Measurements from ENCODE around the gene LHFPL6.

Gene LHFPL6

DNA sequence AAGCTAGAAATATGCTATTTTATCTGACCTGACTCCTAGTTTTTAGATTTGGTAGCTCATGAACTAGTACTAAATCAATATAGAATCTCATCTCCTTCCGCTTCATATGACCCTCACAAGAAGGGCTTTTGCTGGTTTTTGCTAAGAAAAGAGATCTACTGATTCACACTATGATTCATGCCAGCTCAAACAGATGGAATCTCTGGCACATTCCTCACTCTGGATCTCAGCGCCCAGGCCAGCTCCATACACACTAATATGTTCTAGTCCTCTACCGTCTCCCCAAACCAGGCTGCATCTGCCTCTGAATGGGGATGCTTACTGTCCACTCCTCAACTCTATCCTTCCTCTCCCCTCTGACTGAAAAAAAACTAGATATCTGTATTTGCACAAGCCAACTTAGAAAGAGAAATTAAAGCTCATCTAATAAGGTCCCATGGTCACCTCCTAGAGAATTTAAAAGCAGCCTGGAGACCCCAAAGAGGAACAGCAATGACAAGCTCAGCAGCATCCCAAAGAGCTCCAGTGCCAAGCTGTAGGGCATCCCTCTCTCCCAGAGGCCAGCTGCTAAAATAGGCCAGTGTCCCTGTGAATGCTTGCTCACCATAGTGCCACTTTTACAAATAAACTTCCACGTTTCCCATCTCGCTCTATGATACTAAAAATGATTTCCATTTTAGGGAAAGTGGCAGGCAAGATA lies 74.9 kb downstream of the LHFPL6 start:
- Histone ChIP-seq H3K36me3 (no peaks in the 10 kb centered on the region), H3K4me1 (ENCODE audit: control insufficient read depth in 1 of 2, insufficient read depth in 1 of 2, low read depth in 1 of 2, low read length in 1 of 2) (no peaks in the 10 kb centered on the region), H3K27ac (no peak overlapping the region), H3K9me3 (no peaks in the 10 kb centered on the region), H3K27me3 (no peaks in the 10 kb centered on the region), H3K4me3 (ENCODE audit: low read depth in 1 of 2, low read length in 1 of 2) (no peak overlapping the region)
- no peak for TF ChIP-seq CTCF (IDR thresholded peaks at IDR 0.05)

DNA sequence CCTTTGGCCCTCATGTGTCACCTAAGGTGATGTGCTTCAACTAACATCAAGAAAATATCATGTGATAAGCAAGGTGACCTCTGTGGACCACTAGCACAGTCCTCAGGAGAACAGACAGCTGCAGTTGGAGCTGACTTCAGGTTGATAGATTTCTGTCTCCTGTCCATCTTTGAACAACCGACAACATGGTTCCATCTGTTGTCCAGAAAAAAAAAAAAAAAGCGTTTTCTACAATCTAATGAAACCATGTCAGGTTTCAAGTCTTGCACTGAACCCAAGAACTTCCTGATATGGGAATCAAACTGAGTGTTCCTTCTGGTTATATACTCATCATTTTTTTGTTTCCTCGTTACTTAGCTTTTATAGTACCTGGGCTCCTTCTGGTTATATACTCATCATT lies 75.7 kb downstream of the LHFPL6 start:
- H3K27me3 ChIP-seq: no peaks in the 10 kb centered on the region
- no peaks in the 10 kb centered on the region for H3K36me3 ChIP-seq
- H3K9me3 ChIP-seq: no peaks in the 10 kb centered on the region
- TF ChIP-seq CTCF (IDR thresholded peaks at IDR 0.05): no peak
- no peaks in the 10 kb centered on the region for H3K4me1 ChIP-seq (ENCODE audit: control insufficient read depth in 1 of 2, insufficient read depth in 1 of 2, low read depth in 1 of 2, low read length in 1 of 2)
- no peak overlapping the region for H3K4me3 ChIP-seq (ENCODE audit: low read depth in 1 of 2, low read length in 1 of 2)
- no peak overlapping the region for H3K27ac ChIP-seq

DNA sequence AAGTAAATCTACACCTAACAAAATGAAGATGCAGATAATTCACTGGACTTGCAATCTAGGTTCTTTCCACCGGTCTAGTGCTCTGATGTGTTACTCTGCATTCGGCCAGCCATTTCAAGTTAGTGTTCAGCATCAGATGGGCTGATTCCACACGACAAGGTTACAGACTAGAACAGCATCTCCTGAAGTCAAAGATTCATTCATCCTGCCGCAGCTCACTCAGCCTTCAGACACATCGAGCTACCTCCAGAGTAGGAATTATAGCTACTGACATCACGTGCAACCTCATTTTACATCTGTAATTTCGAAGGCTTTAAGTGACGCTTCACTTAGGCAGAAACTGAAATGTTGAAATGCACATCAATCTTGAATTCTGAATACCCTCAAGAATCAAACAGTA lies 76.5 kb downstream of the LHFPL6 start:
- TF ChIP-seq CTCF (IDR thresholded peaks at IDR 0.05): no peak
- no peaks in the 10 kb centered on the region for H3K27me3 ChIP-seq
- H3K36me3 ChIP-seq: no peaks in the 10 kb centered on the region
- H3K9me3 ChIP-seq: no peaks in the 10 kb centered on the region
- no peak overlapping the region for H3K27ac ChIP-seq
- H3K4me1 ChIP-seq (ENCODE audit: control insufficient read depth in 1 of 2, insufficient read depth in 1 of 2, low read depth in 1 of 2, low read length in 1 of 2): no peaks in the 10 kb centered on the region
- H3K4me3 ChIP-seq (ENCODE audit: low read depth in 1 of 2, low read length in 1 of 2): no peak overlapping the region

DNA sequence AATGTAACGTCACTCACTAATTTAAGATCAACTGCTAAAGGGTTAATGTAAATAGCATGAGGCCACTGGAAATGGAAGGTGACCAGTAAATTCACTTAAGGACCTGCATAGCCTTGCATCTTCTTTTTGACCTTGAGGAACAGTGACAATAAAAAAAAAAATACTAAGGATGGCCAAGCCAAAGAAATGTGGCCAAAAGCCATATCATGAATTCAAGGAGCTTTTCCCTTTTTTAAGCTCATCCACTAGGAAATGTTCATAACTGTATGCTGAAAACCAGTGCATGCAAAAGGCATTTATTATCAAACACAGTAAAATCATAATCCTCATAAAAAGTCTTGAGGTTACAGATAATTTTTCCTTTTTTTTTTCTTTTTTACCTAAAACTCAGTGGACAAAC lies 77.5 kb downstream of the LHFPL6 start:
- H3K4me3 ChIP-seq (ENCODE audit: low read depth in 1 of 2, low read length in 1 of 2): no peak overlapping the region

GRCh38 chr13:39524795-39525194 lies 78.2 kb downstream of the LHFPL6 start:
- no peaks in the 10 kb centered on the region for H3K9me3 ChIP-seq
- H3K27ac ChIP-seq: no peak overlapping the region
- no peaks in the 10 kb centered on the region for H3K27me3 ChIP-seq
- no peaks in the 10 kb centered on the region for H3K36me3 ChIP-seq
- no peaks in the 10 kb centered on the region for H3K4me1 ChIP-seq (ENCODE audit: control insufficient read depth in 1 of 2, insufficient read depth in 1 of 2, low read depth in 1 of 2, low read length in 1 of 2)
- no peak for TF ChIP-seq CTCF (IDR thresholded peaks at IDR 0.05)
- no peak overlapping the region for H3K4me3 ChIP-seq (ENCODE audit: low read depth in 1 of 2, low read length in 1 of 2)

More for the DNA sequence above, 77.5 kb downstream of the LHFPL6 start:
- no peak for TF ChIP-seq CTCF (IDR thresholded peaks at IDR 0.05)
- no peaks in the 10 kb centered on the region for H3K9me3 ChIP-seq
- no peaks in the 10 kb centered on the region for H3K27me3 ChIP-seq
- H3K36me3 ChIP-seq: no peaks in the 10 kb centered on the region
- no peak overlapping the region for H3K27ac ChIP-seq
- H3K4me1 ChIP-seq (ENCODE audit: control insufficient read depth in 1 of 2, insufficient read depth in 1 of 2, low read depth in 1 of 2, low read length in 1 of 2): no peaks in the 10 kb centered on the region
